Thyroid gland (tissue), 4 donors: ENCODE measurements around the gene PHF21B. TPM values are rescaled to one million over a fixed set of nuclear protein-coding genes. Genes with fewer than 3 reads are reported as not detected.

ENCODE experiments used
- DNase-seq, 2 donors: peaks; one replicate each; pipeline ENCODE4 v3.0.0-alpha.2; 2019
- H3K27ac ChIP-seq, 3 donors: fragments of 200-600 bp; sonication (generic); 1 replicate in 2 of 3; 2 replicates in 1 of 3; pipeline ENCODE4 v1.5.1; 2016 to 2019; ENCODE audit warnings: mild to moderate bottlenecking in 1 of 3, moderate library complexity in 1 of 3
- H3K27me3 ChIP-seq: fragments of 200-600 bp; sonication (generic); one replicate; pipeline ENCODE4 v1.5.1; 2019
- H3K36me3 ChIP-seq, 2 donors: fragments of 200-600 bp; sonication (generic); one replicate each; pipeline ENCODE4 v1.5.1; 2016 to 2019
- H3K4me1 ChIP-seq, 2 donors: fragments of 200-600 bp; sonication (generic); one replicate each; pipeline ENCODE4 v1.5.1; 2017 to 2019
- H3K4me3 ChIP-seq, 3 donors: fragments of 200-600 bp; sonication (generic); replicated peaks in 1 of 3; 1 replicate in 2 of 3; 2 replicates in 1 of 3; pipeline ENCODE4 v1.5.1; 2016; ENCODE audit warnings: mild to moderate bottlenecking in 1 of 3
- H3K9me3 ChIP-seq: fragments of 200-600 bp; sonication (generic); one replicate; pipeline ENCODE4 v1.5.1; 2017
- CTCF ChIP-seq, 6 experiments: fragments of 200-600 bp in 3 of 6; fragments of 450-650 bp in 3 of 6; sonication (generic) in 3 of 6; IDR thresholded peaks; one replicate each; pipeline ENCODE4 v1.5.1; 2016 to 2019; ENCODE audit warnings: antibody characterized with exemption in 6 of 6, mild to moderate bottlenecking in 2 of 6, inconsistent platforms in 1 of 6, moderate library complexity in 1 of 6
- POLR2A ChIP-seq, 2 donors: fragments of 450-650 bp; IDR thresholded peaks; one replicate each; pipeline ENCODE4 v1.6.1; 2017; ENCODE audit warnings: antibody characterized with exemption in 2 of 2, mild to moderate bottlenecking in 2 of 2, moderate library complexity in 1 of 2
- WGBS, 2 donors: methylation state at CpG; one replicate each; pipeline ENCODE4 v1.1.5; 2017; 5-methylcytosine and 5-hydroxymethylcytosine counted together
- intact Hi-C: fragments of 100-400 bp; cut with DNase I; formaldehyde crosslinking; loops from one replicate; pipeline ENCODE4 v1.15.1; 2023
- total RNA-seq, 4 donors: library from RNA; depleted of rRNA; stranded (reverse); fragments of >200 nt; gene quantifications; one replicate each; pipeline ENCODE4 v1.2.3, GENCODE V29; 2016

PHF21B gene
- total RNA-seq, 4 donors from 2014 or later: 0.33 to 8.9 (median 2.2) TPM

DNA sequence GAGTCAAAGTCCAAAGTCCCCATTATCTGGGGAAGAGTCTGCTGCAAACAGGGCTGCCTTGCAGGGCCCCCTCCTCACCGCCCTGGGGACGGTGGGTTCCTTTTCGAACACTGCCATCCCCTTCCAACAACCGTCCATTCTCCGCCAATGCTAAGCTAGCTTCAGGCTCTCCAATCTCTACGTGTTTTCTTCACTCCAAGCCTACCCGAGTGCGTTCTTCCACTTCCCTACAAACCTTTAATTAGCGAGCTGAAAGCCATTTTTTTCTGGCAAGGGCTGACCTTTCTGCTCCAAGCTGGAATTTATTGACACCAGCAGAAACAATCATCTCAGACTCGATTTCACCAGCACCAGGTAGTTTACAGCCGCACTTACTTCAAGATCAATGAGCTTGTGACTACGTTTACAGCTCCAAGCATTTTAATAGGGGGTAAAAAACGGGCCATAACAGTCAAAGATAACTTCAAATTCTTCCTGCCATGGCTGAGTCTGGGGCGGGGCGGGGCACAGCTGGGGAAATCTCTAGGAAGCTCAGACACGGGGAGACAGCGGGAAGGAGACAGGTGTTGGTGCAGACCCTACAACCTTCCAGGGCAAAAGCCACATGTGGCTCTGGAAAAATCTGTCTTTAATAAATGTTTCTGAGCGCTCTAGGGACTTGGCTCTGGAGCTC is 82.2 kb downstream of the PHF21B start:
- no peak for DNase-seq
- peaks cover 10 to 12% of the 10 kb centered on the region in 2 donors for H3K4me1 ChIP-seq
- H3K4me3 ChIP-seq: no peak overlapping the region
- no peak overlapping the region for H3K27ac ChIP-seq
- no peak for TF ChIP-seq CTCF (IDR thresholded peaks at IDR 0.05)
- TF ChIP-seq POLR2A (IDR thresholded peaks at IDR 0.05): no peak
- 83 to 87% methylated on average over 18 of the region's 18 CpGs for WGBS, 2 donors
- no peaks in the 10 kb centered on the region for H3K36me3 ChIP-seq
- intact Hi-C loops: no loop called here
- no peaks in the 10 kb centered on the region for H3K27me3 ChIP-seq
- H3K9me3 ChIP-seq: no peaks in the 10 kb centered on the region

- intact Hi-C loops: no loop called here
- Histone ChIP-seq H3K27ac (no peak overlapping the region), H3K4me3 (no peak overlapping the region), H3K4me1 (peaks cover 10 to 12% of the 10 kb centered on the region in 2 donors), H3K36me3 (no peaks in the 10 kb centered on the region), H3K27me3 (no peaks in the 10 kb centered on the region), H3K9me3 (no peaks in the 10 kb centered on the region)
- no peak for DNase-seq
- TF ChIP-seq CTCF (IDR thresholded peaks at IDR 0.05): no peak
- TF ChIP-seq POLR2A (IDR thresholded peaks at IDR 0.05): no peak
- WGBS, 2 donors: 87 to 91% methylated on average over 30 to 32 of the region's 32 CpGs
Measured at GRCh38 chr22:44926491-44927415, 83.1 kb downstream of the PHF21B start.

DNA sequence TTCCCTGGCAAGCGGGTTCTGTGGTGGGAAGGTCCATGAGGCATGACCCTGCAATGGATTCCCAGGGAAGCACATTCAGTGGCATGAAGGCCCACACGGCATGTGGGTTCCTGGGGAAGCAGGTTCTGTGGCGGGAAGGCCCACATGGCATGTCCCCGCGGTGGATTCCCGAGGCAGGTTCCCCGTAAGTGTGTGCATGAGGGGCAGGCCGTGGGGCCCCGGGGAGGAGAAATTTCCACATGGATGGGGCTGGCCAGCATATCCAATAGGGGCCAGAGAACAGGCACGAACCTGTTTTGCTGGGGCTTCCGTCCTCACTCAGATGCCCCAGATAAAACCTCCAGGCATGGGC is 83.7 kb downstream of the PHF21B start:
- Histone ChIP-seq H3K4me1 (peaks cover 5 to 8% of the 10 kb centered on the region in 2 donors), H3K27ac (no peak overlapping the region), H3K36me3 (no peaks in the 10 kb centered on the region), H3K4me3 (no peak overlapping the region), H3K9me3 (no peaks in the 10 kb centered on the region), H3K27me3 (no peaks in the 10 kb centered on the region)
- WGBS, 2 donors: 95% methylated on average over 9 of the region's 11 CpGs; no CpG with 5 or more reads in 1 of the 2 donors
- DNase-seq: no peak
- intact Hi-C loops: no loop called here
- TF ChIP-seq POLR2A (IDR thresholded peaks at IDR 0.05) (no peak), CTCF (IDR thresholded peaks at IDR 0.05) (no peak)

- no peak for DNase-seq
- intact Hi-C loops: no loop called here
- WGBS, 2 donors: 84 to 86% methylated on average over 13 of the region's 15 CpGs
Measured at GRCh38 chr22:44925465-44926123, 84.2 kb downstream of the PHF21B start.

More at GRCh38 chr22:44925465-44926123, 84.2 kb downstream of the PHF21B start:
- no peaks in the 10 kb centered on the region for H3K9me3 ChIP-seq
- TF ChIP-seq POLR2A (IDR thresholded peaks at IDR 0.05): no peak
- no peak for TF ChIP-seq CTCF (IDR thresholded peaks at IDR 0.05)
- H3K27ac ChIP-seq: no peak overlapping the region
- peaks cover under 1 to 3% of the 10 kb centered on the region in 2 donors for H3K4me1 ChIP-seq
- no peak overlapping the region for H3K4me3 ChIP-seq
- no peaks in the 10 kb centered on the region for H3K27me3 ChIP-seq
- H3K36me3 ChIP-seq: no peaks in the 10 kb centered on the region
